ENCODE data around the gene PRG2. TPM values are rescaled to one million over a fixed set of nuclear protein-coding genes. Genes with fewer than 3 reads are reported as not detected.
A peak's percentile ranks its signal among the peaks of the same experiment; 100 is the strongest.

PRG2 gene
- total RNA-seq, 2 experiments from 2014 or later = 1.1 TPM; not detected in 1

DNA sequence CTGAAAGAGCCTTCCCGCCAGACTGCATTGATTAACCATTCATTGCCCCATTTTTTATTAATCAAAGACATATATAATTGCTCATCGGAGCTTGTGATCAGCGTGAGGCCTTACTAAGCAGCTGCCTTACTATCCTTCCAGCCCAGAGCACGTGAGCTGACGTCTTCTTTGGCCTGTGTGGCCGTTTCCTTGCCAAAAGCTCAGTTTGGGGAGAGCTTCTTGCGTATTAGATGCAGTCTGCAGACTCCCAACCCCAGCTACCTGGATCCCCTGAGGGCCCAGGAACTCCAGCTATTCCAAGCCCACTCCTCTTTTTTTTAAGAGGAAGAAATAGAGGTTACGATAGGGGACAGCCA, 37.3 kb upstream of the PRG2 start:
- no peaks in the 10 kb centered on the region for H3K9me3 ChIP-seq (ENCODE audit: low read length)
- H3K4me3 ChIP-seq (ENCODE audit: low read depth, low read length, poor library complexity, severe bottlenecking) = no peak overlapping the region
- ChIA-PET POLR2A (interaction anchor here (0.6 to 1.0 kb wide), 4 partner anchors 14 to 1335 kb away, joined by 3 to 4 read pairs (median 3); no protein-coding TSS in a partner anchor), CTCF (ENCODE audit: unreplicated experiment) (no interaction called here)
- BruUV-seq (replicated peaks) = no TSS peak
- H4K20me1 ChIP-seq (ENCODE audit: insufficient read depth, low read length) = no peaks in the 10 kb centered on the region
- TF ChIP-seq EZH2phosphoT487 (IDR thresholded peaks at IDR 0.05; ENCODE audit: borderline replicate concordance, low read depth, low read length) (no peak), CTCF (conservative IDR thresholded peaks at IDR 0.05; ENCODE audit: low read length) (no peak)
- no peak for DNase-seq (ENCODE audit: low spot score)
- intact Hi-C loops (cut with micrococcal nuclease; ENCODE audit: unreplicated experiment) = no loop called here
- H3K79me2 ChIP-seq (ENCODE audit: insufficient read depth, low read depth, low read length) = peaks cover 23% of the 10 kb centered on the region; the same call in 1 of the 2 replicates
- no peak overlapping the region for H3K27ac ChIP-seq (ENCODE audit: low read depth, low read length, poor library complexity, severe bottlenecking)
- H3K4me2 ChIP-seq (ENCODE audit: low read length) = peak overlapping the region; percentile 85; the same call in 1 of the 2 replicates
- H3K36me3 ChIP-seq (ENCODE audit: insufficient read depth, low read length) = peaks cover 32% of the 10 kb centered on the region
- no peaks in the 10 kb centered on the region for H3K9me2 ChIP-seq (ENCODE audit: insufficient read depth, low read length)
- H2AFZ ChIP-seq (ENCODE audit: low read length) = no peak overlapping the region
- H3K4me1 ChIP-seq (ENCODE audit: insufficient read depth, low read length, poor library complexity, severe bottlenecking) = peaks cover 23% of the 10 kb centered on the region

- Histone ChIP-seq H3K9me3 (ENCODE audit: low read length) (no peaks in the 10 kb centered on the region), H3K36me3 (ENCODE audit: insufficient read depth, low read length) (peaks cover 37% of the 10 kb centered on the region), H3K4me1 (ENCODE audit: insufficient read depth, low read length, poor library complexity, severe bottlenecking) (peaks cover 23% of the 10 kb centered on the region), H4K20me1 (ENCODE audit: insufficient read depth, low read length) (no peaks in the 10 kb centered on the region), H3K4me3 (ENCODE audit: low read depth, low read length, poor library complexity, severe bottlenecking) (peak within 1 kb of the TSS; percentile 75), H3K27ac (ENCODE audit: low read depth, low read length, poor library complexity, severe bottlenecking) (peak within 1 kb of the TSS; percentile 65), H2AFZ (ENCODE audit: low read length) (peak within 1 kb of the TSS; percentile 41), H3K9me2 (ENCODE audit: insufficient read depth, low read length) (no peaks in the 10 kb centered on the region), H3K79me2 (ENCODE audit: insufficient read depth, low read depth, low read length) (peaks cover 23% of the 10 kb centered on the region; the same call in 1 of the 2 replicates), H3K4me2 (ENCODE audit: low read length) (peak within 1 kb of the TSS; percentile 85)
- CTCF ChIA-PET (ENCODE audit: unreplicated experiment) = interaction anchor here (0.6 kb wide), 1 partner anchor 30 kb away, joined by 4 read pairs; no protein-coding TSS in a partner anchor
- POLR2A ChIA-PET = interaction anchor here (0.6 to 1.6 kb wide), 7 partner anchors 9 to 1336 kb away, joined by 3 to 7 read pairs (median 3); no protein-coding TSS in a partner anchor
- TF ChIP-seq EZH2phosphoT487 (IDR thresholded peaks at IDR 0.05; ENCODE audit: borderline replicate concordance, low read depth, low read length) = no peak
- TF ChIP-seq CTCF (conservative IDR thresholded peaks at IDR 0.05; ENCODE audit: low read length) = no peak
- TSS peak; percentile 96 for BruUV-seq (replicated peaks)
- intact Hi-C loops (cut with micrococcal nuclease; ENCODE audit: unreplicated experiment) = no loop called here
- peak; percentile 75 for DNase-seq (ENCODE audit: low spot score)
These were observed 36.7 kb upstream of the PRG2 start, which contains the start of gene SLC43A3 for GRCh38 chr11:57426929-57427726. TSS of gene SLC43A3 (minus strand) at chr11:57427121. CDS start at chr11:57426172, 949 bp downstream.
